ACC112 (cell line): Measurements from ENCODE around the gene PLA2G12B.
"Not testable (repeated sequence)": the region's sequence is repeated elsewhere in the genome, so short reads cannot be mapped to it uniquely, and the experiment has no call there.

Experiments used
- H2AFZ ChIP-seq: fragments of 200-600 bp; sonication (generic); one replicate; pipeline ENCODE4 v1.6.0; 2017; ENCODE audit warnings: antibody characterized with exemption, low read length; ENCODE audit not compliant: unreplicated experiment
- H3K27ac ChIP-seq: fragments of 200-600 bp; sonication (generic); 2 replicates; pipeline ENCODE4 v1.5.1; 2014; ENCODE audit warnings: low read depth, mild to moderate bottlenecking, antibody characterized with exemption, low read length, moderate library complexity
- H3K27me3 ChIP-seq: fragments of 200-600 bp; sonication (generic); 2 replicates; pipeline ENCODE4 v1.6.1; 2014; ENCODE audit warnings: mild to moderate bottlenecking, antibody characterized with exemption, low read length, moderate library complexity, mixed read lengths; ENCODE audit not compliant: insufficient read depth
- H3K36me3 ChIP-seq: fragments of 200-600 bp; sonication (generic); 2 replicates; pipeline ENCODE4 v1.6.1; 2016; ENCODE audit warnings: mild to moderate bottlenecking, antibody characterized with exemption, low read length, moderate library complexity, mixed read lengths; ENCODE audit not compliant: insufficient read depth
- H3K4me1 ChIP-seq: fragments of 200-600 bp; sonication (generic); one replicate; pipeline ENCODE4 v1.6.1; 2016; ENCODE audit warnings: low read length, mixed read lengths; ENCODE audit not compliant: insufficient read depth, unreplicated experiment, control insufficient read depth
- H3K4me3 ChIP-seq: fragments of 200-600 bp; sonication (generic); 2 replicates; pipeline ENCODE4 v1.5.1; 2014; ENCODE audit warnings: mild to moderate bottlenecking, low read depth, low read length
- H3K79me2 ChIP-seq: fragments of 200-600 bp; sonication (generic); one replicate; pipeline ENCODE4 v1.6.0; 2016; ENCODE audit warnings: low read length; ENCODE audit not compliant: control insufficient read depth, unreplicated experiment, insufficient read depth

Gene PLA2G12B

GRCh38 chr10:72913287-72913686 lies 41.3 kb downstream of the PLA2G12B start:
- no peaks in the 10 kb centered on the region for H3K36me3 ChIP-seq
- H3K79me2 ChIP-seq: no peaks in the 10 kb centered on the region
- H3K27ac ChIP-seq: no peak overlapping the region
- H2AFZ ChIP-seq: no peak overlapping the region
- no peak overlapping the region for H3K4me3 ChIP-seq
- no peaks in the 10 kb centered on the region for H3K4me1 ChIP-seq
- H3K27me3 ChIP-seq: no peaks in the 10 kb centered on the region

GRCh38 chr10:72912736-72913135 lies 41.9 kb downstream of the PLA2G12B start:
- no peaks in the 10 kb centered on the region for H3K27me3 ChIP-seq
- H3K4me3 ChIP-seq: no peak overlapping the region
- H3K36me3 ChIP-seq: no peaks in the 10 kb centered on the region
- H3K79me2 ChIP-seq: no peaks in the 10 kb centered on the region
- no peak overlapping the region for H3K27ac ChIP-seq
- no peak overlapping the region for H2AFZ ChIP-seq
- no peaks in the 10 kb centered on the region for H3K4me1 ChIP-seq

GRCh38 chr10:72911758-72912157 lies 42.8 kb downstream of the PLA2G12B start:
- Histone ChIP-seq H2AFZ (no peak overlapping the region), H3K79me2 (no peaks in the 10 kb centered on the region), H3K36me3 (no peaks in the 10 kb centered on the region), H3K27me3 (no peaks in the 10 kb centered on the region), H3K4me3 (no peak overlapping the region), H3K27ac (no peak overlapping the region), H3K4me1 (no peaks in the 10 kb centered on the region)

- Histone ChIP-seq H3K4me1 (no peaks in the 10 kb centered on the region), H3K27me3 (no peaks in the 10 kb centered on the region), H3K79me2 (no peaks in the 10 kb centered on the region), H3K27ac (no peak overlapping the region), H2AFZ (no peak overlapping the region), H3K4me3 (no peak overlapping the region), H3K36me3 (no peaks in the 10 kb centered on the region)
Observed at GRCh38 chr10:72910705-72911104, 43.9 kb downstream of the PLA2G12B start.

- Histone ChIP-seq H3K79me2 (no peaks in the 10 kb centered on the region), H3K4me3 (no peak overlapping the region), H3K4me1 (no peaks in the 10 kb centered on the region), H3K27ac (no peak overlapping the region), H2AFZ (no peak overlapping the region), H3K27me3 (no peaks in the 10 kb centered on the region), H3K36me3 (no peaks in the 10 kb centered on the region)
Observed at GRCh38 chr10:72906446-72906845, 48.2 kb downstream of the PLA2G12B start.

- no peaks in the 10 kb centered on the region for H3K79me2 ChIP-seq
Observed at GRCh38 chr10:72904806-72905205, 49.8 kb downstream of the PLA2G12B start.

GRCh38 chr10:72903941-72904446 lies 50.6 kb downstream of the PLA2G12B start:
- not testable (repeated sequence) for H3K4me3 ChIP-seq, H2AFZ ChIP-seq, H3K27ac ChIP-seq, H3K27me3 ChIP-seq, H3K4me1 ChIP-seq, H3K36me3 ChIP-seq, H3K79me2 ChIP-seq

More at GRCh38 chr10:72904806-72905205, 49.8 kb downstream of the PLA2G12B start:
- Histone ChIP-seq H3K4me3 (no peak overlapping the region), H3K36me3 (no peaks in the 10 kb centered on the region), H2AFZ (no peak overlapping the region), H3K27ac (no peak overlapping the region), H3K27me3 (no peaks in the 10 kb centered on the region), H3K4me1 (no peaks in the 10 kb centered on the region)

GRCh38 chr10:72899545-72899944 lies 55.1 kb downstream of the PLA2G12B start:
- H3K27me3 ChIP-seq: no peaks in the 10 kb centered on the region
- no peaks in the 10 kb centered on the region for H3K4me1 ChIP-seq
- H3K36me3 ChIP-seq: no peaks in the 10 kb centered on the region
- H3K79me2 ChIP-seq: no peaks in the 10 kb centered on the region
- no peak overlapping the region for H3K27ac ChIP-seq
- H3K4me3 ChIP-seq: no peak overlapping the region
- H2AFZ ChIP-seq: no peak overlapping the region

- Histone ChIP-seq H3K4me1 (no peaks in the 10 kb centered on the region), H3K27ac (no peak overlapping the region), H3K27me3 (no peaks in the 10 kb centered on the region), H3K36me3 (no peaks in the 10 kb centered on the region), H3K4me3 (no peak overlapping the region), H2AFZ (no peak overlapping the region), H3K79me2 (no peaks in the 10 kb centered on the region)
Observed at GRCh38 chr10:72898616-72899015, 56.0 kb downstream of the PLA2G12B start.

GRCh38 chr10:72895236-72895850 lies 59.3 kb downstream of the PLA2G12B start:
- H3K4me3 ChIP-seq: no peak overlapping the region
- no peak overlapping the region for H2AFZ ChIP-seq
- H3K36me3 ChIP-seq: no peaks in the 10 kb centered on the region
- H3K27me3 ChIP-seq: no peaks in the 10 kb centered on the region
- no peaks in the 10 kb centered on the region for H3K4me1 ChIP-seq
- H3K79me2 ChIP-seq: no peaks in the 10 kb centered on the region
- no peak overlapping the region for H3K27ac ChIP-seq

- H3K27ac ChIP-seq: no peak within 1 kb of the TSS
- no peak within 1 kb of the TSS for H3K4me3 ChIP-seq
- no peak within 1 kb of the TSS for H2AFZ ChIP-seq
- H3K27me3 ChIP-seq: no peaks in the 10 kb centered on the region
- H3K4me1 ChIP-seq: no peaks in the 10 kb centered on the region
- no peaks in the 10 kb centered on the region for H3K79me2 ChIP-seq
- no peaks in the 10 kb centered on the region for H3K36me3 ChIP-seq
Observed at GRCh38 chr10:72893136-72893798, 61.3 kb downstream of the PLA2G12B start, which contains the start of gene OIT3. Gene OIT3, plus strand, starts transcription at chr10:72893739. Its CDS starts 60 bp downstream, at chr10:72893799.
